SK-N-SH treated with all-trans-retinoic acid at 6 μM for 48 hours (cell line): ENCODE results near the gene LCE2C.

Experiments
- CSDC2 ChIP-seq: fragments of 250-450 bp; sonication (Bioruptor Pico); IDR thresholded peaks from 2 replicates; pipeline ENCODE4 v1.5.0; 2020; ENCODE audit warnings: mild to moderate bottlenecking, moderate library complexity
- CSRNP3 ChIP-seq: fragments of 250-450 bp; sonication (Bioruptor Pico); IDR thresholded peaks from 2 replicates; pipeline ENCODE4 v1.5.1; 2021; ENCODE audit warnings: mild to moderate bottlenecking, moderate library complexity
- ESRRG ChIP-seq: fragments of 250-450 bp; sonication (Bioruptor Pico); IDR thresholded peaks from 2 replicates; pipeline ENCODE4 v1.6.1; 2021; ENCODE audit warnings: mild to moderate bottlenecking
- PATZ1 ChIP-seq: fragments of 250-450 bp; sonication (Bioruptor Pico); IDR thresholded peaks from 2 replicates; pipeline ENCODE4 v1.8.0; 2020; ENCODE audit warnings: mild to moderate bottlenecking, moderate library complexity, borderline replicate concordance
- RARB ChIP-seq: fragments of 250-450 bp; sonication (Bioruptor Pico); IDR thresholded peaks from 2 replicates; pipeline ENCODE4 v1.8.0; 2021; ENCODE audit warnings: mild to moderate bottlenecking, moderate library complexity
- SNAI2 ChIP-seq: fragments of 250-450 bp; sonication (Bioruptor Pico); IDR thresholded peaks from 2 replicates; pipeline ENCODE4 v1.5.0; 2020; ENCODE audit warnings: mild to moderate bottlenecking, moderate library complexity
- ZFP30 ChIP-seq: fragments of 450-650 bp; formaldehyde crosslinking; IDR thresholded peaks from 2 replicates; pipeline ENCODE4 v1.5.0; 2022; ENCODE audit warnings: mild to moderate bottlenecking, moderate library complexity
- ZNF565 ChIP-seq: fragments of 450-650 bp; formaldehyde crosslinking; conservative IDR thresholded peaks from 2 replicates; pipeline ENCODE4 v1.5.0; 2020; ENCODE audit warnings: low read depth, mild to moderate bottlenecking, moderate library complexity

- TF ChIP-seq ZFP30 (CRISPR knock-in tag): no peak
- no peak for TF ChIP-seq SNAI2 (CRISPR knock-in tag)
- no peak for TF ChIP-seq ZNF565 (CRISPR knock-in tag)
- no peak for TF ChIP-seq CSDC2 (CRISPR knock-in tag)
- TF ChIP-seq ESRRG: no peak
- TF ChIP-seq RARB (CRISPR knock-in tag): no peak
- TF ChIP-seq CSRNP3: no peak
- no peak for TF ChIP-seq PATZ1 (CRISPR knock-in tag)
These were observed 4.4 kb downstream of the LCE2C start for GRCh38 chr1:152679459-152679858.
